Hematopoietic multipotent progenitor cell treated with erythropoietin and hydrocortisone succinate and interleukin-3 and kit ligand, for 15 days (in vitro differentiated cells): ENCODE results near the gene SND1.
"Not testable (repeated sequence)": the region's sequence is repeated elsewhere in the genome, so short reads cannot be mapped to it uniquely, and the experiment has no call there.

Source experiments
- DNase-seq: peaks from one replicate; pipeline ENCODE4 v3.0.0-alpha.2; 2015; ENCODE audit warnings: low spot score

The SND1 gene

GRCh38 chr7:128100225-128100948, 448.4 kb downstream of the SND1 start:
- DNase-seq: no peak

GRCh38 chr7:128100949-128101713, 449.1 kb downstream of the SND1 start:
- no peak for DNase-seq

GRCh38 chr7:128102490-128103291, 450.7 kb downstream of the SND1 start:
- no peak for DNase-seq

- no peak for DNase-seq
These were observed 451.6 kb downstream of the SND1 start for GRCh38 chr7:128103498-128104107.

GRCh38 chr7:128104108-128104742, 452.2 kb downstream of the SND1 start:
- DNase-seq: no peak

GRCh38 chr7:128105228-128106022, 453.4 kb downstream of the SND1 start:
- DNase-seq: no peak

- DNase-seq: no peak
These were observed 454.8 kb downstream of the SND1 start for GRCh38 chr7:128106821-128107220.

GRCh38 chr7:128107516-128107915, 455.5 kb downstream of the SND1 start:
- DNase-seq: not testable (repeated sequence)

GRCh38 chr7:128108129-128108528, 456.1 kb downstream of the SND1 start:
- DNase-seq: no peak

- DNase-seq: no peak
These were observed 456.8 kb downstream of the SND1 start for GRCh38 chr7:128108641-128109423.

- not testable (repeated sequence) for DNase-seq
These were observed 457.5 kb downstream of the SND1 start for GRCh38 chr7:128109424-128109969.

GRCh38 chr7:128110641-128111364, 458.8 kb downstream of the SND1 start:
- no peak for DNase-seq

- no peak for DNase-seq
These were observed 460.2 kb downstream of the SND1 start for GRCh38 chr7:128112018-128112780.

- no peak for DNase-seq
These were observed 460.8 kb downstream of the SND1 start for GRCh38 chr7:128112781-128113221.

GRCh38 chr7:128113839-128114238, 461.8 kb downstream of the SND1 start:
- DNase-seq: no peak

- no peak for DNase-seq
These were observed 462.8 kb downstream of the SND1 start for GRCh38 chr7:128114806-128115205.

GRCh38 chr7:128115336-128115820, 463.4 kb downstream of the SND1 start:
- no peak for DNase-seq
